ENCODE results near the gene LRRC4C. TPM values are rescaled to one million over a fixed set of nuclear protein-coding genes. Genes with fewer than 3 reads are reported as not detected.
A peak's percentile ranks its signal among the peaks of the same experiment; 100 is the strongest.

LRRC4C gene
- polyA plus RNA-seq, 1 donor from 2014 or later, result 24.3 TPM

DNA sequence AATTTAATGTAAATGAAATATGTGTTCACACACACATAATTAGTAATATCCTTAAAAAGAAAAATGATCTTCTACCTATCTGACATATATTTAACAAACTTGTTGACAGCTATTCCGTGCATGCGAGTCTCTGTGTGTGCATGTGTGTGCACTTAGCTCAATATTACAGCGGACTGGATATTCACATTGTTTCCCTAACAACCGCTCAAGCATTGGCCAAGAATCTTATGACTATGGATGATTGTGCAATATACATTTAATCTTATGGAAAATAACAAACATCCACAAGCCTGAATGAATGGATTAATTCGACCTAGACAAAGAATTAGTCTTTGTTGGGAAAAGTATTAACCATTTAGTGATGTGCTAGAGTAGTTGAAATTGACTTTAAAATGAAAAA is 1078.6 kb downstream of the LRRC4C start:
- Histone ChIP-seq H4K20me1 (ENCODE audit: insufficient read depth) (no peaks in the 10 kb centered on the region), H2AFZ (ENCODE audit: low read depth, low read length) (no peak overlapping the region), H3K4me2 (ENCODE audit: low read length) (no peak overlapping the region), H3K27ac (ENCODE audit: low read length) (no peak overlapping the region), H3K9me3 (ENCODE audit: low read length) (no peaks in the 10 kb centered on the region), H3K27me3 (ENCODE audit: insufficient read depth, low read depth, low read length) (no peaks in the 10 kb centered on the region), H3K79me2 (replicated peaks; ENCODE audit: insufficient read depth, low read length) (no peaks in the 10 kb centered on the region), H3K9me2 (ENCODE audit: insufficient read depth, low read length) (no peaks in the 10 kb centered on the region), H3K36me3 (ENCODE audit: insufficient read depth, low read length) (no peaks in the 10 kb centered on the region), H3K4me3 (ENCODE audit: low read length) (no peak overlapping the region), H3F3A (ENCODE audit: insufficient read depth, low read length, poor library complexity, severe bottlenecking) (no peaks in the 10 kb centered on the region), H3K9ac (ENCODE audit: low read length) (no peak overlapping the region)
- TF ChIP-seq POLR2AphosphoS5 (IDR thresholded peaks at IDR 0.05), result peak; percentile 32
- TF ChIP-seq EP300 (conservative IDR thresholded peaks at IDR 0.05; ENCODE audit: poor library complexity, severe bottlenecking), result no peak

DNA sequence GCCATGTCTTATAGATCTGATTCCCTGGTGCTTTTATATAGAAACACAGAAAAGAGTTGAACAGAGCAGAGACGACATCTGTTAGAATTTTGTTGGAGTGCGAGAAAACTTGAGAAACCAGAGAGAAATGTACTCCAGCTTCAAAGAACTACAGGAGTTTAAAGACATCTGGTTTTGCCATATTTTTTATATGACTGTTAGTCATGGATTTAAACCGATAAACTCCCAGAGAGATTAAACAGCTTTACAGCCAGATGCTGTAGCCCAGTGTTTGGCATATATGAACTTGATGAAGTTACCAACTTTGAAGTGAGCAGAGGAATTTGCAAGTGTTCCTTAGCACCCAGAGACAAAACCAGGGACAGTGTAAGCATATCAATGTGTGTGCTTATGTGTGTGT is 1083.1 kb downstream of the LRRC4C start:
- no peaks in the 10 kb centered on the region for H3K79me2 ChIP-seq (replicated peaks; ENCODE audit: insufficient read depth, low read length)
- no peaks in the 10 kb centered on the region for H4K20me1 ChIP-seq (ENCODE audit: insufficient read depth)
- H3K27me3 ChIP-seq (ENCODE audit: insufficient read depth, low read depth, low read length), result no peaks in the 10 kb centered on the region
- H2AFZ ChIP-seq (ENCODE audit: low read depth, low read length), result no peak overlapping the region
- TF ChIP-seq SMC3 (conservative IDR thresholded peaks at IDR 0.05; ENCODE audit: poor library complexity), result no peak
- TF ChIP-seq RAD21 (conservative IDR thresholded peaks at IDR 0.05), result no peak
- no peak for TF ChIP-seq EP300 (conservative IDR thresholded peaks at IDR 0.05; ENCODE audit: poor library complexity, severe bottlenecking)
- TF ChIP-seq, protein P1, sequence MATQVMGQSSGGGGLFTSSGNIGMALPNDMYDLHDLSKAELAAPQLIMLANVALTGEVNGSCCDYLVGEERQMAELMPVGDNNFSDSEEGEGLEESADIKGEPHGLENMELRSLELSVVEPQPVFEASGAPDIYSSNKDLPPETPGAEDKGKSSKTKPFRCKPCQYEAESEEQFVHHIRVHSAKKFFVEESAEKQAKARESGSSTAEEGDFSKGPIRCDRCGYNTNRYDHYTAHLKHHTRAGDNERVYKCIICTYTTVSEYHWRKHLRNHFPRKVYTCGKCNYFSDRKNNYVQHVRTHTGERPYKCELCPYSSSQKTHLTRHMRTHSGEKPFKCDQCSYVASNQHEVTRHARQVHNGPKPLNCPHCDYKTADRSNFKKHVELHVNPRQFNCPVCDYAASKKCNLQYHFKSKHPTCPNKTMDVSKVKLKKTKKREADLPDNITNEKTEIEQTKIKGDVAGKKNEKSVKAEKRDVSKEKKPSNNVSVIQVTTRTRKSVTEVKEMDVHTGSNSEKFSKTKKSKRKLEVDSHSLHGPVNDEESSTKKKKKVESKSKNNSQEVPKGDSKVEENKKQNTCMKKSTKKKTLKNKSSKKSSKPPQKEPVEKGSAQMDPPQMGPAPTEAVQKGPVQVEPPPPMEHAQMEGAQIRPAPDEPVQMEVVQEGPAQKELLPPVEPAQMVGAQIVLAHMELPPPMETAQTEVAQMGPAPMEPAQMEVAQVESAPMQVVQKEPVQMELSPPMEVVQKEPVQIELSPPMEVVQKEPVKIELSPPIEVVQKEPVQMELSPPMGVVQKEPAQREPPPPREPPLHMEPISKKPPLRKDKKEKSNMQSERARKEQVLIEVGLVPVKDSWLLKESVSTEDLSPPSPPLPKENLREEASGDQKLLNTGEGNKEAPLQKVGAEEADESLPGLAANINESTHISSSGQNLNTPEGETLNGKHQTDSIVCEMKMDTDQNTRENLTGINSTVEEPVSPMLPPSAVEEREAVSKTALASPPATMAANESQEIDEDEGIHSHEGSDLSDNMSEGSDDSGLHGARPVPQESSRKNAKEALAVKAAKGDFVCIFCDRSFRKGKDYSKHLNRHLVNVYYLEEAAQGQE (IDR thresholded peaks at IDR 0.05; ENCODE audit: borderline replicate concordance), result no peak
- H3K9ac ChIP-seq (ENCODE audit: low read length), result no peak overlapping the region
- no peaks in the 10 kb centered on the region for H3K36me3 ChIP-seq (ENCODE audit: insufficient read depth, low read length)
- no peak overlapping the region for H3K27ac ChIP-seq (ENCODE audit: low read length)
- no peak overlapping the region for H3K4me2 ChIP-seq (ENCODE audit: low read length)
- H3K9me2 ChIP-seq (ENCODE audit: insufficient read depth, low read length), result no peaks in the 10 kb centered on the region
- no peak overlapping the region for H3K4me3 ChIP-seq (ENCODE audit: low read length)
- no peaks in the 10 kb centered on the region for H3F3A ChIP-seq (ENCODE audit: insufficient read depth, low read length, poor library complexity, severe bottlenecking)
- H3K9me3 ChIP-seq (ENCODE audit: low read length), result no peaks in the 10 kb centered on the region

DNA sequence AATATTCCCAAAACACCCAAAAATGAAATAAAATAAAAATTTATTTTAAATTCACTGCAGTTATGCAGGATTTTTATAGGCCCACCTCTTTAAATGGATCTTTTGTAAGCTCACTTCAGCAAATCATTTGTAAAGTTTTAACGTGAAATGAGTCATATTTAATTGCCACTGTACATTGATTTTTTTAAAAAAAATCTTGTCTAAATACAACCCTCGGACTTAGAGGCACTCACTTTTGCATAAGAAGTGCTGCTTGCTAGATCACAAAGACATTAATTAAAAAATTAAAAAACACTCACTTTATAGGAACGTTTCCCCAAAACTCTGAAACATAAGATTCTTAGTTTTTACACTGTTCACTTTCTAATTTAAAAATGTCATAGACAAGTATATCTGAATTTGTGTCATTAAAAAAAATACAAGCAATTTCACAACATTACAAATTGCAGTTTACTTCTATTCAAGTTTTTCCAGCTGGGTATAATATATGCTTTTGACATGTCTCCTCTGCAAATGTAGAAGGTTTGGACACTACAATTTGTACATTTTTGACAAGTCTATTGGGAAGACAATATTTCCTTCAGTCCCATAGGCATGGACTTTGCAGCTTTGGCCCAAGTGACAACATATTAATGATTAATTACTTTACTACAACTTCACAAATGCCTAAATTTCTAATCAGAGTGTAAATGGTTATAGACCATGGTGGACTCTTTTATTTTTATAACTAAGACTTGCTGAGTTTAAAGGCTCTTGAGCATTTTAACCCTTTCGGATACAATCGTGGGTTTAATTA is 1088.4 kb downstream of the LRRC4C start:
- Histone ChIP-seq H3K9me2 (ENCODE audit: insufficient read depth, low read length) (no peaks in the 10 kb centered on the region), H3K27me3 (ENCODE audit: insufficient read depth, low read depth, low read length) (no peaks in the 10 kb centered on the region), H3K4me3 (ENCODE audit: low read length) (no peak overlapping the region), H4K20me1 (ENCODE audit: insufficient read depth) (no peaks in the 10 kb centered on the region), H3K36me3 (ENCODE audit: insufficient read depth, low read length) (no peaks in the 10 kb centered on the region), H3K9me3 (ENCODE audit: low read length) (no peaks in the 10 kb centered on the region), H3K4me2 (ENCODE audit: low read length) (no peak overlapping the region), H3K9ac (ENCODE audit: low read length) (no peak overlapping the region), H2AFZ (ENCODE audit: low read depth, low read length) (no peak overlapping the region), H3K79me2 (replicated peaks; ENCODE audit: insufficient read depth, low read length) (no peaks in the 10 kb centered on the region), H3K27ac (ENCODE audit: low read length) (no peak overlapping the region), H3F3A (ENCODE audit: insufficient read depth, low read length, poor library complexity, severe bottlenecking) (no peaks in the 10 kb centered on the region)
- no peak for TF ChIP-seq EP300 (conservative IDR thresholded peaks at IDR 0.05; ENCODE audit: poor library complexity, severe bottlenecking)
- TF ChIP-seq TAF1 (IDR thresholded peaks at IDR 0.05; ENCODE audit: low read depth), result no peak
- TF ChIP-seq, protein P2, sequence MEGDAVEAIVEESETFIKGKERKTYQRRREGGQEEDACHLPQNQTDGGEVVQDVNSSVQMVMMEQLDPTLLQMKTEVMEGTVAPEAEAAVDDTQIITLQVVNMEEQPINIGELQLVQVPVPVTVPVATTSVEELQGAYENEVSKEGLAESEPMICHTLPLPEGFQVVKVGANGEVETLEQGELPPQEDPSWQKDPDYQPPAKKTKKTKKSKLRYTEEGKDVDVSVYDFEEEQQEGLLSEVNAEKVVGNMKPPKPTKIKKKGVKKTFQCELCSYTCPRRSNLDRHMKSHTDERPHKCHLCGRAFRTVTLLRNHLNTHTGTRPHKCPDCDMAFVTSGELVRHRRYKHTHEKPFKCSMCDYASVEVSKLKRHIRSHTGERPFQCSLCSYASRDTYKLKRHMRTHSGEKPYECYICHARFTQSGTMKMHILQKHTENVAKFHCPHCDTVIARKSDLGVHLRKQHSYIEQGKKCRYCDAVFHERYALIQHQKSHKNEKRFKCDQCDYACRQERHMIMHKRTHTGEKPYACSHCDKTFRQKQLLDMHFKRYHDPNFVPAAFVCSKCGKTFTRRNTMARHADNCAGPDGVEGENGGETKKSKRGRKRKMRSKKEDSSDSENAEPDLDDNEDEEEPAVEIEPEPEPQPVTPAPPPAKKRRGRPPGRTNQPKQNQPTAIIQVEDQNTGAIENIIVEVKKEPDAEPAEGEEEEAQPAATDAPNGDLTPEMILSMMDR (IDR thresholded peaks at IDR 0.05; ENCODE audit: poor library complexity, severe bottlenecking), result no peak
- no peak for TF ChIP-seq SMC3 (conservative IDR thresholded peaks at IDR 0.05; ENCODE audit: poor library complexity)
- no peak for TF ChIP-seq POLR2AphosphoS5 (IDR thresholded peaks at IDR 0.05)
- TF ChIP-seq RAD21 (conservative IDR thresholded peaks at IDR 0.05), result no peak
- no peak for TF ChIP-seq EZH2 (IDR thresholded peaks at IDR 0.05; ENCODE audit: borderline replicate concordance, insufficient read depth, low read length, poor library complexity, severe bottlenecking)
- TF ChIP-seq MXI1 (conservative IDR thresholded peaks at IDR 0.05; ENCODE audit: poor library complexity, severe bottlenecking), result no peak
- TF ChIP-seq, protein P1 (IDR thresholded peaks at IDR 0.05; ENCODE audit: borderline replicate concordance), result no peak

Measured in neural cell (in vitro differentiated cells).